SU-DHL-6 (cell line): ENCODE results near the gene ACTA1.

Source experiments
- H2AFZ ChIP-seq: fragments of 200-600 bp; sonication (generic); 2 replicates; pipeline ENCODE4 v1.6.1; 2014; ENCODE audit warnings: low read depth, mild to moderate bottlenecking, moderate library complexity, mixed read lengths, antibody characterized with exemption, low read length; ENCODE audit not compliant: severe bottlenecking
- H3F3A ChIP-seq: fragments of 200-600 bp; shearing (Covaris generic); 2 replicates; pipeline ENCODE4 v1.6.0; 2016; ENCODE audit warnings: antibody characterized with exemption, mild to moderate bottlenecking; ENCODE audit not compliant: insufficient read depth
- H3K27ac ChIP-seq: fragments of 200-600 bp; sonication (generic); 2 replicates; pipeline ENCODE4 v1.5.1; 2016; ENCODE audit warnings: low read depth, mild to moderate bottlenecking, low read length, moderate library complexity, mixed read lengths
- H3K27me3 ChIP-seq: fragments of 200-600 bp; sonication (generic), shearing (Covaris generic); 2 replicates; pipeline ENCODE4 v1.6.0; 2014; ENCODE audit warnings: mild to moderate bottlenecking, low read length
- H3K36me3 ChIP-seq: fragments of 200-600 bp; sonication (generic); 2 replicates; pipeline ENCODE4 v1.6.1; 2014; ENCODE audit warnings: mild to moderate bottlenecking, low read length, mixed read lengths
- H3K4me2 ChIP-seq: fragments of 300-600, 200-600 bp; shearing (Covaris generic), sonication (generic); 2 replicates; pipeline ENCODE4 v1.6.0; 2014; ENCODE audit warnings: low read length, low read depth, mild to moderate bottlenecking; ENCODE audit not compliant: poor library complexity, severe bottlenecking
- H3K4me3 ChIP-seq: fragments of 200-600 bp; sonication (generic); 2 replicates; pipeline ENCODE4 v1.5.1; 2014; ENCODE audit warnings: antibody characterized with exemption, low read length, mild to moderate bottlenecking, mixed read lengths; ENCODE audit not compliant: insufficient read depth, poor library complexity, severe bottlenecking
- H3K79me2 ChIP-seq: fragments of 200-600 bp; sonication (generic); 2 replicates; pipeline ENCODE4 v1.6.1; 2014; ENCODE audit warnings: mild to moderate bottlenecking, low read length, moderate library complexity; ENCODE audit not compliant: insufficient read depth
- H3K9ac ChIP-seq: fragments of 200-600 bp; sonication (generic); 2 replicates; pipeline ENCODE4 v1.7.0; 2014; ENCODE audit warnings: mild to moderate bottlenecking, low read length
- H3K9me2 ChIP-seq: fragments of 200-600 bp; sonication (generic); replicated peaks from 2 replicates; pipeline ENCODE4 v1.6.1; 2014; ENCODE audit warnings: low read length; ENCODE audit not compliant: insufficient read depth
- H3K9me3 ChIP-seq: fragments of 200-600 bp; sonication (generic); 2 replicates; pipeline ENCODE4 v1.6.1; 2014; ENCODE audit warnings: low read length, mixed read lengths; ENCODE audit not compliant: insufficient read depth
- H4K20me1 ChIP-seq: fragments of 200-600 bp; sonication (generic); 2 replicates; pipeline ENCODE4 v1.6.1; 2014; ENCODE audit warnings: low read depth, mild to moderate bottlenecking, antibody characterized with exemption, low read length, moderate library complexity, mixed read lengths
- EZH2phosphoT487 ChIP-seq: fragments of 200-600 bp; sonication (generic), shearing (Covaris generic); conservative IDR thresholded peaks from 2 replicates; pipeline ENCODE4 v1.6.1; 2018; ENCODE audit warnings: mild to moderate bottlenecking, antibody characterized with exemption, low read length, moderate library complexity, mixed read lengths
- TF ChIP-seq, protein P1 (sequence below): fragments of 200-600 bp; sonication (generic); IDR thresholded peaks from one replicate; pipeline ENCODE4 v1.5.1; 2017; ENCODE audit warnings: antibody characterized with exemption, mild to moderate bottlenecking, low read length, moderate library complexity; ENCODE audit not compliant: insufficient read depth, poor library complexity, severe bottlenecking

Gene ACTA1

DNA sequence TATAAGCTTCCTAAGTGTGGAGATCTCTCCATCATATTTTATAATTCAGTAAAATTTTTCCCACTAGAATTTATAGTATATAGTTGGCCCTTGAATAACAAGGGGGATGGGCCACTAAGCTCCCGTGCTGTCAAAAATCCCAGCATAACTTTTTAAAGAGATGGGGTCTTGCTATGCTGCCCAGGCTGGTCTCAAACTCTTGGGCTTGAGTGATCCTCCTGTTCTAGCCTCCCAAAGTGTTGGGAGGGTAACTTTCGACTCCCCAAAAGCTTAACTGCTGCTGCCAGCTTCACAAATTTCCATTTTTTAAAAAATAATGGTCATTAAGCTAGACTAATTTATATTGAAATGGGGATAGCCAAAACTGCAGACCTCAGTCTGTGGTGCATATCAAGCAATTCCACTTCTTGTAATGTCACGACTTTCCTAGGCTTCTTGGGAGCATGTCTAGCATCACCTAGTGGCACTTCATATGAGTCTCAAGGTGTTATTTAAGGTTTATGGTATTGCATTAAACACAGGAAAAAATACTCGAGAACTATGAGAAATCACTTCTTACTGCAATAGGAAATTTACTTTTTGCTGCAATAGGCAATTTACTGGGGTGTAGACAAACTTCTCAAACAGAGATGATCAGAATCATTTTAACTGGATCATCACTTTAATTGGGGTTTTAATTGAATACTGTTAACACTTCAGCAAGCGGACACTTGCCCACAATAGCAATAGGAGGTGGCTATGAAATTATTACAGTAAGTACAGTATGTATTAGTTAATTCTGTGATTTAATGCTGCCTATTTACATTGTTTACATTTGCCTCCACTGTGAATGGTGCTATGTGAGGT lies 19.3 kb upstream of the ACTA1 start:
- Histone ChIP-seq H2AFZ (no peak overlapping the region), H3K79me2 (no peaks in the 10 kb centered on the region), H3K36me3 (peaks cover 15% of the 10 kb centered on the region; the same call in 1 of the 2 replicates), H3K27ac (no peak overlapping the region), H3K9me2 (no peaks in the 10 kb centered on the region), H3F3A (no peaks in the 10 kb centered on the region), H4K20me1 (no peaks in the 10 kb centered on the region), H3K27me3 (no peaks in the 10 kb centered on the region), H3K4me3 (no peak overlapping the region), H3K9ac (no peak overlapping the region), H3K9me3 (no peaks in the 10 kb centered on the region), H3K4me2 (no peak overlapping the region)
- TF ChIP-seq, protein P1, sequence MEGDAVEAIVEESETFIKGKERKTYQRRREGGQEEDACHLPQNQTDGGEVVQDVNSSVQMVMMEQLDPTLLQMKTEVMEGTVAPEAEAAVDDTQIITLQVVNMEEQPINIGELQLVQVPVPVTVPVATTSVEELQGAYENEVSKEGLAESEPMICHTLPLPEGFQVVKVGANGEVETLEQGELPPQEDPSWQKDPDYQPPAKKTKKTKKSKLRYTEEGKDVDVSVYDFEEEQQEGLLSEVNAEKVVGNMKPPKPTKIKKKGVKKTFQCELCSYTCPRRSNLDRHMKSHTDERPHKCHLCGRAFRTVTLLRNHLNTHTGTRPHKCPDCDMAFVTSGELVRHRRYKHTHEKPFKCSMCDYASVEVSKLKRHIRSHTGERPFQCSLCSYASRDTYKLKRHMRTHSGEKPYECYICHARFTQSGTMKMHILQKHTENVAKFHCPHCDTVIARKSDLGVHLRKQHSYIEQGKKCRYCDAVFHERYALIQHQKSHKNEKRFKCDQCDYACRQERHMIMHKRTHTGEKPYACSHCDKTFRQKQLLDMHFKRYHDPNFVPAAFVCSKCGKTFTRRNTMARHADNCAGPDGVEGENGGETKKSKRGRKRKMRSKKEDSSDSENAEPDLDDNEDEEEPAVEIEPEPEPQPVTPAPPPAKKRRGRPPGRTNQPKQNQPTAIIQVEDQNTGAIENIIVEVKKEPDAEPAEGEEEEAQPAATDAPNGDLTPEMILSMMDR, result no peak
- no peak for TF ChIP-seq EZH2phosphoT487

DNA sequence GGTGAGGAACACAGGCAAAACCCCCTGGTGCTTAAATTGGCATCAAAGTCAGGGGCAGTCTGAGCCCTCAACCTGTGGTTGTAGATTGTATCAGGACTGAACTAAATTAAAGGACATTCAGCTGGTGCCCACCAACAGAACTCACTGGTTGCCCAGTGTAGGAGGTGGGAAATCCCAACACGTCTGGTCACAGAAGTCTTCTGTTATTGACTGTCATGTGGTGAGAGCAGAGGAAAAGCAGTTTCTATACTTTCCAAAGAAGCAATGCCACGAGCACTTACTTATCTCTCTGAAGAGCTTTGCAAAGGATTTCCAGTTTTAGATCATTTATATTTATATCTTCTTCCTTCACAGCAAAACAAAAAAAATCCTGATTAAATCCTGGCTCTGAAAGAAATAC lies 15.0 kb upstream of the ACTA1 start:
- no peak overlapping the region for H3K9ac ChIP-seq
- H3K79me2 ChIP-seq, result no peaks in the 10 kb centered on the region
- H3K9me3 ChIP-seq, result no peaks in the 10 kb centered on the region
- H3K27ac ChIP-seq, result no peak overlapping the region
- no peak for TF ChIP-seq EZH2phosphoT487
- TF ChIP-seq, protein P1, result no peak
- H3K4me3 ChIP-seq, result no peak overlapping the region
- no peak overlapping the region for H3K4me2 ChIP-seq
- H3F3A ChIP-seq, result no peaks in the 10 kb centered on the region
- no peak overlapping the region for H2AFZ ChIP-seq
- no peaks in the 10 kb centered on the region for H3K9me2 ChIP-seq
- H3K36me3 ChIP-seq, result peaks cover 7% of the 10 kb centered on the region; the same call in 1 of the 2 replicates
- no peaks in the 10 kb centered on the region for H3K27me3 ChIP-seq
- H4K20me1 ChIP-seq, result no peaks in the 10 kb centered on the region

DNA sequence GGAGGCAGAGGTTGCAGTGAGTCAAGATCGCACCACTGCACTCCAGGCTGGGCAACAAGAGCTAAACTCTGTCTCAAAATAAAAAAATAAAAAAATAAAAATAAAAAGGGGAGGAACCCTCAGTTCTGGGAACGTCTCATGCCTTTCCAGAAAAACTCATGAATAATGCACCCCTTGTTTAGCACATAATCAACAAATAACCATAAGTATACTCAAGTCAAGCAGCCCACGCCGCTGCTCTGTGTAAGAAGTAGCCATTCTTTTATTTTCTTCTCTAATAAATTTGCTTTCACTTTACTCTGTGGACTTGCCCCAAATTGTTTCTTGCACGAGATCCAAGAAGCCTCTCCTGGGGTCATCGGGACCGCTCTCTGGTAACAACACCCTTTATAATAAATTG lies 14.5 kb upstream of the ACTA1 start:
- Histone ChIP-seq H3K27ac (no peak overlapping the region), H4K20me1 (no peaks in the 10 kb centered on the region), H2AFZ (no peak overlapping the region), H3K4me3 (no peak overlapping the region), H3K36me3 (peaks cover 5% of the 10 kb centered on the region; the same call in 1 of the 2 replicates), H3K4me2 (no peak overlapping the region), H3K27me3 (no peaks in the 10 kb centered on the region), H3K9me3 (no peaks in the 10 kb centered on the region), H3K79me2 (no peaks in the 10 kb centered on the region), H3F3A (no peaks in the 10 kb centered on the region), H3K9me2 (no peaks in the 10 kb centered on the region), H3K9ac (no peak overlapping the region)
- TF ChIP-seq, protein P1, result no peak
- TF ChIP-seq EZH2phosphoT487, result no peak
